ENCODE data around the gene HLA-DMA. TPM values are rescaled to one million over a fixed set of nuclear protein-coding genes. Genes with fewer than 3 reads are reported as not detected.
A peak's percentile ranks its signal among the peaks of the same experiment; 100 is the strongest.

The HLA-DMA gene
- total RNA-seq, 1 donor from 2014 or later, result 5.2 TPM

DNA sequence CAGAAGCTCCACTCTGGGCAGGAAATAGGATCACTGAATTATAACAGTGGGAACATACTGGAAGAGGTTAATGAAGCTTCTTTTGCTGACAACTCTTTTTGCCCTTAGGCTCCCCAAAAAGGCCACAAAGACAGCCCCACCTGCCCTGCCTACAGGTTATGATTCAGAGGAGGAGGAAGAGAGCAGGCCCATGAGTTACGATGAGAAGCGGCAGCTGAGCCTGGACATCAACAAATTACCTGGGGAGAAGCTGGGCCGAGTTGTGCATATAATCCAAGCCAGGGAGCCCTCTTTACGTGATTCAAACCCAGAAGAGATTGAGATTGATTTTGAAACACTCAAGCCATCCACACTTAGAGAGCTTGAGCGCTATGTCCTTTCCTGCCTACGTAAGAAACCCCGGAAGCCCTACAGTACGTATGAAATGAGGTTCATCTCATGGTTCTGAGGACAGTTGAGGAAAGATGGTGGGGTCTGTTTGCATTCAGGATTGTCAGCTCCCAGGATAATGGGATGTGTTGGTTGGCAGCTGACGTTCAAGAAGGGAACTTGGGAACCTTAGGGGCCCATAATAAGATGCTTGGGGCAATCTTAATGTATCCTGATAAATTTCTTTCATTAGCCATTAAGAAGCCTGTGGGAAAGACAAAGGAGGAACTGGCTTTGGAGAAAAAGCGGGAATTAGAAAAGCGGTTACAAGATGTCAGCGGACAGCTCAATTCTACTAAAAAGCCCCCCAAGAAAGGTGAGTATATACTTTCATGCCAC lies 27.0 kb upstream of the HLA-DMA start:
- Mint-ChIP-seq H3K27me3 (ENCODE audit: low read depth, unreplicated experiment) (no peaks in the 10 kb centered on the region), H3K4me1 (ENCODE audit: low read depth, unreplicated experiment) (peaks cover 53% of the 10 kb centered on the region), H3K36me3 (ENCODE audit: low read depth, unreplicated experiment) (peaks cover 33% of the 10 kb centered on the region), H3K27ac (ENCODE audit: unreplicated experiment) (peak overlapping the region; percentile 50), H3K9me3 (ENCODE audit: unreplicated experiment) (no peaks in the 10 kb centered on the region), H3K4me3 (ENCODE audit: unreplicated experiment) (peak overlapping the region; percentile 69)
- DNase-seq (ENCODE audit: low read depth) (no peak), FAIRE-seq (no peak)
- Histone ChIP-seq H4K20me1 (ENCODE audit: insufficient read depth, low read length) (peaks cover 98% of the 10 kb centered on the region), H3K4me1 (ENCODE audit: insufficient read depth, low read length) (peaks cover 21% of the 10 kb centered on the region), H3K79me2 (ENCODE audit: insufficient read depth, low read length) (peaks cover 60% of the 10 kb centered on the region), H3K36me3 (ENCODE audit: insufficient read depth, low read length) (peaks cover 80% of the 10 kb centered on the region), H3K9me3 (ENCODE audit: insufficient read depth, low read depth, low read length) (no peaks in the 10 kb centered on the region), H2AFZ (ENCODE audit: low read depth, low read length) (no peak overlapping the region), H3K4me2 (ENCODE audit: low read length) (no peak overlapping the region), H3K27ac (ENCODE audit: low read depth, low read length) (no peak overlapping the region), H3K27me3 (ENCODE audit: insufficient read depth, low read length) (no peaks in the 10 kb centered on the region), H3K4me3 (ENCODE audit: insufficient read depth, low read depth, low read length) (no peak overlapping the region), H3K9ac (ENCODE audit: low read length) (no peak overlapping the region)
- TF ChIP-seq, protein P1, sequence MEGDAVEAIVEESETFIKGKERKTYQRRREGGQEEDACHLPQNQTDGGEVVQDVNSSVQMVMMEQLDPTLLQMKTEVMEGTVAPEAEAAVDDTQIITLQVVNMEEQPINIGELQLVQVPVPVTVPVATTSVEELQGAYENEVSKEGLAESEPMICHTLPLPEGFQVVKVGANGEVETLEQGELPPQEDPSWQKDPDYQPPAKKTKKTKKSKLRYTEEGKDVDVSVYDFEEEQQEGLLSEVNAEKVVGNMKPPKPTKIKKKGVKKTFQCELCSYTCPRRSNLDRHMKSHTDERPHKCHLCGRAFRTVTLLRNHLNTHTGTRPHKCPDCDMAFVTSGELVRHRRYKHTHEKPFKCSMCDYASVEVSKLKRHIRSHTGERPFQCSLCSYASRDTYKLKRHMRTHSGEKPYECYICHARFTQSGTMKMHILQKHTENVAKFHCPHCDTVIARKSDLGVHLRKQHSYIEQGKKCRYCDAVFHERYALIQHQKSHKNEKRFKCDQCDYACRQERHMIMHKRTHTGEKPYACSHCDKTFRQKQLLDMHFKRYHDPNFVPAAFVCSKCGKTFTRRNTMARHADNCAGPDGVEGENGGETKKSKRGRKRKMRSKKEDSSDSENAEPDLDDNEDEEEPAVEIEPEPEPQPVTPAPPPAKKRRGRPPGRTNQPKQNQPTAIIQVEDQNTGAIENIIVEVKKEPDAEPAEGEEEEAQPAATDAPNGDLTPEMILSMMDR (IDR thresholded peaks at IDR 0.05; ENCODE audit: insufficient read depth, low read depth, low read length), result no peak
- no peak for TF ChIP-seq EZH2 (IDR thresholded peaks at IDR 0.05; ENCODE audit: insufficient read depth, low read length)

DNA sequence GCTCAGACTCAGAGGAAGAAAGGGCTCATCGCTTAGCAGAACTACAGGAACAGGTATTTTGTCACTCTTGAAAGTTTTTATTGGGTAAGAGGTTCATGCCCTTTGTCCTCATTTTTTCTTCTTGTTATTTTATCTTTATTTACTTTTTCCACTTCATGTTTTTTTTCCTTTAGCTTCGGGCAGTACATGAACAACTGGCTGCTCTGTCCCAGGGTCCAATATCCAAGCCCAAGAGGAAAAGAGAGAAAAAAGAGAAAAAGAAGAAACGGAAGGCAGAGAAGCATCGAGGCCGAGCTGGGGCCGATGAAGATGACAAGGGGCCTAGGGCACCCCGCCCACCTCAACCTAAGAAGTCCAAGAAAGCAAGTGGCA lies 25.0 kb upstream of the HLA-DMA start:
- TF ChIP-seq, protein P1 (IDR thresholded peaks at IDR 0.05; ENCODE audit: insufficient read depth, low read depth, low read length), result no peak
- H3K27me3 Mint-ChIP-seq (ENCODE audit: low read depth, unreplicated experiment), result no peaks in the 10 kb centered on the region
- no peak overlapping the region for H3K27ac Mint-ChIP-seq (ENCODE audit: unreplicated experiment)

More for the DNA sequence above, 25.0 kb upstream of the HLA-DMA start:
- Mint-ChIP-seq H3K9me3 (ENCODE audit: unreplicated experiment) (no peaks in the 10 kb centered on the region), H3K36me3 (ENCODE audit: low read depth, unreplicated experiment) (peaks cover 50% of the 10 kb centered on the region), H3K4me1 (ENCODE audit: low read depth, unreplicated experiment) (peaks cover 53% of the 10 kb centered on the region), H3K4me3 (ENCODE audit: unreplicated experiment) (peak overlapping the region; percentile 100)
- Histone ChIP-seq H3K4me1 (ENCODE audit: insufficient read depth, low read length) (peaks cover 21% of the 10 kb centered on the region), H3K27ac (ENCODE audit: low read depth, low read length) (no peak overlapping the region), H3K9me3 (ENCODE audit: insufficient read depth, low read depth, low read length) (no peaks in the 10 kb centered on the region), H3K27me3 (ENCODE audit: insufficient read depth, low read length) (no peaks in the 10 kb centered on the region), H3K36me3 (ENCODE audit: insufficient read depth, low read length) (peaks cover 89% of the 10 kb centered on the region), H3K9ac (ENCODE audit: low read length) (no peak overlapping the region), H3K4me3 (ENCODE audit: insufficient read depth, low read depth, low read length) (no peak overlapping the region), H4K20me1 (ENCODE audit: insufficient read depth, low read length) (peaks cover 100% of the 10 kb centered on the region), H3K79me2 (ENCODE audit: insufficient read depth, low read length) (peaks cover 79% of the 10 kb centered on the region), H2AFZ (ENCODE audit: low read depth, low read length) (no peak overlapping the region), H3K4me2 (ENCODE audit: low read length) (peak overlapping the region; percentile 97)
- no peak for DNase-seq (ENCODE audit: low read depth)
- no peak for FAIRE-seq

Measured in astrocyte (in vitro differentiated cells and primary cell).